Embryonic facial prominence (tissue), 1 donor: Measurements from ENCODE around the gene C10orf62.
"Not testable (repeated sequence)": the region's sequence is repeated elsewhere in the genome, so short reads cannot be mapped to it uniquely, and the experiment has no call there.

Experiments used
- DNase-seq: peaks from one replicate; pipeline ENCODE4 v3.0.0-alpha.2; 2016; ENCODE audit errors: extremely low spot score

The C10orf62 gene

GRCh38 chr10:97627731-97628130 lies 38.2 kb downstream of the C10orf62 start:
- DNase-seq, result no peak

GRCh38 chr10:97628228-97628627 lies 38.7 kb downstream of the C10orf62 start:
- DNase-seq, result no peak

GRCh38 chr10:97629289-97629688 lies 39.8 kb downstream of the C10orf62 start:
- DNase-seq, result no peak

GRCh38 chr10:97631098-97631497 lies 41.6 kb downstream of the C10orf62 start:
- no peak for DNase-seq

- peak; percentile 87 for DNase-seq
Observed at GRCh38 chr10:97632949-97633884, 43.7 kb downstream of the C10orf62 start, which contains the start of gene MORN4. TSS of gene MORN4 (minus strand) at chr10:97633500. CDS start at chr10:97619653, 13,847 bp downstream.

- no peak for DNase-seq
Observed at GRCh38 chr10:97633921-97634320, 44.4 kb downstream of the C10orf62 start.

- DNase-seq, result no peak
Observed at GRCh38 chr10:97635577-97635976, 46.1 kb downstream of the C10orf62 start.

GRCh38 chr10:97639090-97639489 lies 49.6 kb downstream of the C10orf62 start:
- not testable (repeated sequence) for DNase-seq

GRCh38 chr10:97640174-97640867 lies 50.8 kb downstream of the C10orf62 start, which contains the start of gene PI4K2A:
TSS of gene PI4K2A (plus strand) at chr10:97640671. CDS start at chr10:97640743, 72 bp downstream.
- DNase-seq, result peak; percentile 95
